GM20000 (cell line): ENCODE data around the gene CC2D1A.

ENCODE experiments used
- DNase-seq: peaks from one replicate; pipeline ENCODE4 v3.0.0; 2012; ENCODE audit warnings: low spot score
- TF ChIP-seq, protein P1 (sequence below): IDR thresholded peaks from 2 replicates; pipeline ENCODE4 v1.5.1; 2012; ENCODE audit warnings: mild to moderate bottlenecking, control low read depth; ENCODE audit errors: extremely low read depth, missing control alignments

The CC2D1A gene

DNA sequence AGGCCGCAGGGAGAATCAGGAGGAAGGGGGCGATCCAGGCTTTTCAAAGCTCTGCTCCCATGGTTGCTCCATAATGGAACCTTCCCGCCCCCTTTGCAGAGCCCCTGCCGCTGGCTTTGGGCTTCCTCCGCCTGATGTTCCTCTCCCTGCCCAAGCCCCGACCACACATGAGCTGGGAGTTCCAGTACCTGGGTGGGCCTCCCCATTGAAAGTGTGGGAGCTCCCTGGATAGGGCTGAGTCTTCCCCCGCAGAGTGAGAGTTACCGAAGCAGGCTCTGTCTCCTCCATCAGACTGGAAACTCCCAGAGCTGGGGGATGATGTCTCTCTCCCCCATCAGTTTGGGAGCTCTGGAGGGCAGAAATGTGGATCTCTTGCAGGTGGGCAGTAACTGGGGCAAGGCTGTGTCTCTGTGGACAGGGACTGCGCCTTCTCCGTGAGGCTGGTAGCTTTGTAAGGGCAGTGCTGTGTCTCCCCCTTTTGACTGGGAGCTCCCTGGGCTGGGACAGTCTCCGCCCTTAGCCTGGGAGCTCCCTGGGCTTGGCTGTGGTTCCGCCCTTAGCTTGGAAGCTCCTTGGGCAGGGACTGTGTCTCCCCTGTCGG lies 47.0 kb downstream of the CC2D1A start:
- TF ChIP-seq, protein P1, sequence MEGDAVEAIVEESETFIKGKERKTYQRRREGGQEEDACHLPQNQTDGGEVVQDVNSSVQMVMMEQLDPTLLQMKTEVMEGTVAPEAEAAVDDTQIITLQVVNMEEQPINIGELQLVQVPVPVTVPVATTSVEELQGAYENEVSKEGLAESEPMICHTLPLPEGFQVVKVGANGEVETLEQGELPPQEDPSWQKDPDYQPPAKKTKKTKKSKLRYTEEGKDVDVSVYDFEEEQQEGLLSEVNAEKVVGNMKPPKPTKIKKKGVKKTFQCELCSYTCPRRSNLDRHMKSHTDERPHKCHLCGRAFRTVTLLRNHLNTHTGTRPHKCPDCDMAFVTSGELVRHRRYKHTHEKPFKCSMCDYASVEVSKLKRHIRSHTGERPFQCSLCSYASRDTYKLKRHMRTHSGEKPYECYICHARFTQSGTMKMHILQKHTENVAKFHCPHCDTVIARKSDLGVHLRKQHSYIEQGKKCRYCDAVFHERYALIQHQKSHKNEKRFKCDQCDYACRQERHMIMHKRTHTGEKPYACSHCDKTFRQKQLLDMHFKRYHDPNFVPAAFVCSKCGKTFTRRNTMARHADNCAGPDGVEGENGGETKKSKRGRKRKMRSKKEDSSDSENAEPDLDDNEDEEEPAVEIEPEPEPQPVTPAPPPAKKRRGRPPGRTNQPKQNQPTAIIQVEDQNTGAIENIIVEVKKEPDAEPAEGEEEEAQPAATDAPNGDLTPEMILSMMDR = no peak
- DNase-seq = no peak

DNA sequence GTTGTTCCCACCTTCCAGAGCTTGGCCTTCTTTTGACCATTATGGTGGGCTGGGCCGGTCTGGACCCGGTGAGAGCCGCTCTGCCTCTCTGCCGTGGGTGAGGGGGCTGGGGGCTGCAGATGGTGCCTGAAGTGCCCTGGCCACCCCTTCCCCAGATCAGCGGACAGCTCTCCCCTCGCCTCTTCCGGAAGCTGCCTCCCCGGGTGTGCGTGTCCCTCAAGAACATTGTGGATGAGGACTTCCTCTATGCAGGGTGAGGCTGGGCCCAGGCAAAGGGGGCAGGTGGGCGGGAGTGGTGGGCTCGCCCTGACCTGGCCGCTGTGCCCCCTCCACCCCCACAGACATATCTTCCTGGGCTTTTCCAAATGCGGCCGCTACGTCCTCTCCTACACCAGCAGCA lies 48.2 kb downstream of the CC2D1A start:
- TF ChIP-seq, protein P1 = no peak
- no peak for DNase-seq

DNA sequence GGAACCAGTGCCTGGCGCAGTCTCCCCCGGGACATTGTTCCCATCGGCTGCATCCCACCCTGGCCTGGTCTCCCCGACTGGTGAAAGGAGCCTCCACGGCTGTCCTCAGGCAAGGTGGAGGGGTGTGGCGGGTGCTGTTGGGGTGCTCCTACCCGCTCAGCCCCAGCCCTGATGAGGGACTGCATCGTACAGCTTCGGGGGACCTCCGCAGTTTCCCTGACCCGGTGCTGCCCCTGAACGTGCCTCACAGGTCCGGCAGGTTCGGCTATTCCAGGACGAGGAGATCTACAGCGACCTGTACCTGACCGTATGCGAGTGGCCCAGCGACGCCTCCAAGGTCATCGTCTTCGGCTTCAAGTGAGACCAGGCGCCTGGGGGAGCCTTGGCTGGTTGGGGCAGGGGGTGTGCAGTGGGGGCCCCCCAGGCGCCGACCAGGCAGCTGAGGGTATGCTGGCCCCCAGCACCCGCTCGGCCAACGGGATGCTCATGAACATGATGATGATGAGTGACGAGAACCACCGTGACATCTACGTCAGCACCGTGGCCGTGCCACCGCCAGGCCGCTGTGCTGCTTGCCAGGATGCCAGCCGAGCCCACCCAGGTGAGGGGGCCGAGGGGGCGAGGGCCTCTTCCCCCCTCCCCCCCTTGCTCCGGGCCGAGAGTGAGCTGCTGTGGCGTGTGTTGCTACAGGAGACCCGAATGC lies 49.8 kb downstream of the CC2D1A start:
- no peak for DNase-seq

DNA sequence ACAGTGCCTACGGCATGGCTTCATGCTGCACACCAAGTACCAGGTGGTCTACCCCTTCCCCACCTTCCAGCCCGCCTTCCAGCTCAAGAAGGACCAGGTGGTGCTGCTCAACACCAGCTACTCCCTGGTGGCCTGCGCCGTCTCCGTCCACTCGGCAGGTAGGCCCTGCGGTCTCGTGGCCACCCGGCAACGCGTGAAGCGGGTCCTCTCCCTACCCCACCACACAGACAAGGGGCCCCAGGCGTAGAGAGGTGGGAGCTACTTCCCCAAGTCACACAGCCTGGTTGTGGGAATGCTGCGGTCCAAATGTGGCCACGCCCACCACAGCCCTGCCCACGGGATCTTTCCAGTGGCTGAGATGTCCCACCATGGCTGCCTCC lies 50.4 kb downstream of the CC2D1A start:
- no peak for DNase-seq
- TF ChIP-seq, protein P1 = no peak

More for the DNA sequence above, 49.8 kb downstream of the CC2D1A start:
- TF ChIP-seq, protein P1 = no peak

DNA sequence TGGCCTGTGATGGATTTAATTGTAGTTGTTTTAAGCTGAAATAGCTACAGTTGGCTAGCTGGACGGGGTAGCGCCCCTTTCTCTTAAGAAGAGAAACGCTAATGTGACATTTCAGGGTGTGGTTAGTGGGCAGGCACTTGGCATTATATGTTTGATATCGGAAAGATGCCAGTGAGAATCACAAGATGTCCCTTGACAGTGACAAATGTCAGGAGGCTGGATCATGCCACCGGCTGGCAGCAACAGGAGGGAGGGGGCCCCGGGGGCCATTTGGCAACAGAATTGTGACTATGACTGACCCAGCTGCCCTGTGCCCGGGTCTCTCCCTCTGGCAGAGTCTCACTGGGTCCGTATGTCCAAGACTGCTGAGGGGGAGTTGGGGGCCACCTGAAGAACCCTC lies 51.0 kb downstream of the CC2D1A start:
- DNase-seq = no peak
- TF ChIP-seq, protein P1 = no peak

DNA sequence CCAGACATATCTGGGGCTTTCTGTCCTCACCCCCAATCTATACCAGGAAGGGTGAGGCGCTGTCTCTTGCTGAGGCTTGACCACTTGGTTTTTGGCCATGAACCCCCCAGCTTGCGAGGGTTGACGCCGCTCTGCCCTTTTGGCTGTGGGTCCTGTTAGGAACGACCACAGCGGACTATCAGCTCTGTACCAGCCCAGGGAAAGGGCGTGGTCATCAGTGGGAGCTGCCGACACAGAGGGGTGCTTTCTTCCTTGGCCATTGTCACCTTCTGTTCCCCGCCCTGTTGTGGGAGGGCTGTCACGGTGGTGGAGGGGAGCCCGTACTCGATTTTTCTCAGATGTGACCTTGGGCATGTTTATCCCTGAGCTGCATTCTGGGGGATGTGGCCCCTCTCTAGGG lies 52.0 kb downstream of the CC2D1A start:
- TF ChIP-seq, protein P1 = no peak
- no peak for DNase-seq

DNA sequence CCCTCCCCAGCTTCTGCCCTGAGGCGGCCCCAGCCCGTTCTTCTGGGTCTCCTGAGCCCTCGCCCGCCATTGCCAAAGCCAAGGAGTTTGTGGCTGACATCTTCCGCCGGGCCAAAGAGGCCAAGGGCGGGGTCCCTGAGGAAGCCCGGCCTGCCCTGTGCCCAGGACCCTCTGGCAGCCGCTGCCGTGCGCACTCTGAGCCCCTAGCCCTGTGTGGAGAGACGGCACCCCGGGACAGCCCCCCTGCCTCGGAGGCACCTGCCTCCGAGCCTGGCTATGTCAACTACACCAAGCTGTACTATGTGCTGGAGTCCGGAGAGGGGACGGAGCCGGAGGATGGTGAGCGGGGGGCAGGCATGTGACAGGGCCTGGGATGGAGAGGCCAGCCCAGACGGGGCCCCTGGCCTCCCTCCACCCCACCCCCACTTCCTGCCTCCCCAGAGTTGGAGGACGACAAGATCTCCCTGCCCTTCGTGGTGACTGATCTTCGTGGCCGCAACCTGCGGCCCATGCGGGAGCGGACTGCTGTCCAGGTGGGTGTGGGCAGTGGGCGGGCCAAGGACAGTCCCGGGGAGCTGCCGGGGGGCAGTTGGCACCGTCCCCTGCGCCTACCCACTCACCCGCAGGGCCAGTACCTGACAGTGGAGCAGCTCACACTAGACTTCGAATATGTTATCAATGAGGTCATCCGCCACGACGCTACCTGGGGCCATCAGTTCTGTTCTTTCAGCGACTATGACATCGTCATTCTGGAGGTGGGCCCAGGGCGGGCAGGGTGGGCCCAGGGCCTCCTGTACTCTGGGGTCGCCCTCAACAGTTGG lies 53.4 kb downstream of the CC2D1A start:
- TF ChIP-seq, protein P1 = no peak
- no peak for DNase-seq
